ENCODE data around the gene HSPA14.
A peak's percentile ranks its signal among the peaks of the same experiment; 100 is the strongest.

HSPA14 gene

DNA sequence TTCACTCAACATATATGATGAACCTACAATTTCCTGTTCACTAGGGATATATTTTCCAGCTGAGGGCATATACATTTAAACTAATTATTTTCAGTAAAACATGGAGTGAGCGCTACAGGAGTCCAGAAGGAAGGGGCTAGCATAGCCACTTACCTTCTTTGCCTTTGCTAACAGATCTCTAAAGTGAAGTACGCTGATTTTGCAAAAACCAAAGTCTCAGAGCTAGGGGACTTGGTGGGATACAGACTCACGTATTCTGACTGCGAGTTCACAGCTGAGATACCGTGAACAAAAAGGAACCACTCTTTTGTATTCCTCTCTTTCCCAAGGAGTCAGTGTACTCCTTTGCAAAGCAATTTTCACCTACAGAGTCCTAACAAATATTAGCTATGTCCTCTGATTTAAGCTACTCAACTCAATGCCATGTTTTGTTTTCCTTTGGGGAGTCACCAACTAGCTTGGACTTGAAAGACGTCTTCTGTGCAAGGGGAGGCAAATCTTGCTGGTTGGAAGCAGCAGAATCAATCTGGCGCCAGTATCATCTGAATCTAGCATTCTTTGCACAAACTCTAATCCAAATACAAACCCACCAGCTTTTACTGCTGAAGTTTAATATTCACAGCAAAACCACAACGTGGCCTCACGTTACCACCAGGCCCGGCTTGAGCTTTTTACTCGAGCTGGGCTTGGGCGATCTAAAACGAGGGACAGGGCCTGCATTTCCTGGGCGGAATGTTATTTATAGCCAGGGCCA is 926 bp upstream of the HSPA14 start:
- H3K9ac ChIP-seq (ENCODE audit: low read length in 5 of 5), result peak overlapping the region; percentile 87 to 90 (median 89)
- H3K4me3 ChIP-seq (ENCODE audit: low read depth in 1 of 5, low read length in 5 of 5), result peak overlapping the region; percentile 78 to 98 (median 95)
- peak overlapping the region; percentile 94 for H3K27ac ChIP-seq (ENCODE audit: low read depth, low read length)
- H3K9me3 ChIP-seq (ENCODE audit: control insufficient read depth in 5 of 5, low read length in 5 of 5), result no peaks in the 10 kb centered on the region
- H3K27me3 ChIP-seq (ENCODE audit: control insufficient read depth in 5 of 5, insufficient read depth in 4 of 5, low read length in 5 of 5), result no peaks in the 10 kb centered on the region
- H3K36me3 ChIP-seq (ENCODE audit: control insufficient read depth in 5 of 5, insufficient read depth in 5 of 5, low read length in 5 of 5), result peaks cover 9 to 24% (median 11%) of the 10 kb centered on the region in 5 donors
- peaks cover 9 to 26% (median 23%) of the 10 kb centered on the region in 5 donors for H3K4me1 ChIP-seq (ENCODE audit: control insufficient read depth in 5 of 5, insufficient read depth in 5 of 5, low read length in 5 of 5)

DNA sequence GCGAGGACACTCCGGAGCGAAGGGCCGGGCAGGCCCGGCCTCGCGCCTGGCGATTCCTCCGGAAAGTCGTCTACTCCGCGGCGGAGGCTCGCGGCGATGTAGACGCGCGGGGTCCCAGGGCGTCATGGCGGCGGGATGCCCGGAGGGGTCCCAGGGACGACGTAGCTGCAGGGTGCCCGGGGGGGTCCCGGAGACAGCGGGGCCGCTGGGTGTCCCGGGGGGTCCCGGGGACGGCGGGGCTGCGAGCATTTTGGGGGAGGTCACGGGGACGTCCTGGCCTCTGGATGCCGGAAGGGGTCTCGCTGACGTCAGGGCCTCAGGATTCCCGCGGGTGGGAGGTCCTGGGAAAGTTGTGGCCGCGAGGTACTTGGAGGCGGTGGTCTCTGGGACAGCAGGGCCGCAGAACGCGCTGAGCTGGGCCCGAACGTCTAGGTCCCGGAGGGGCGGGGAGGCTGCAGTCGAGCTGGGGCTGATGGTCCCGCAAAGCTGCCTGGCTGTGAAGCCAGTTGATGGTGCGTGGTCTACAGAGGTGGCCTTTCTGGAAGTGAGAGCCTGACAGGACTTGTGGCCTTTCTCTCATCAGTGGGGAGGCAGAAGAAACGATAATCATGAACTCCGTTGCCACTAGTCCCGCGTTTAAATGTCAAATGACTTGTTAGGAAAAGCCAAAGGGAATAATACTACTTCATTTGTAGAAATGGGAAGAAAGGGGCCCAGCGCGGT is 637 bp downstream of the HSPA14 start:
- Histone ChIP-seq H3K27ac (ENCODE audit: low read depth, low read length) (peak overlapping the region; percentile 94), H3K27me3 (ENCODE audit: control insufficient read depth in 5 of 5, insufficient read depth in 4 of 5, low read length in 5 of 5) (no peaks in the 10 kb centered on the region), H3K4me3 (ENCODE audit: low read depth in 1 of 5, low read length in 5 of 5) (peak overlapping the region; percentile 79 to 98 (median 95)), H3K9ac (ENCODE audit: low read length in 5 of 5) (peak overlapping the region; percentile 87 to 99 (median 94)), H3K4me1 (ENCODE audit: control insufficient read depth in 5 of 5, insufficient read depth in 5 of 5, low read length in 5 of 5) (peaks cover 9 to 26% (median 23%) of the 10 kb centered on the region in 5 donors), H3K9me3 (ENCODE audit: control insufficient read depth in 5 of 5, low read length in 5 of 5) (no peaks in the 10 kb centered on the region), H3K36me3 (ENCODE audit: control insufficient read depth in 5 of 5, insufficient read depth in 5 of 5, low read length in 5 of 5) (peaks cover 15 to 34% (median 25%) of the 10 kb centered on the region in 5 donors)

DNA sequence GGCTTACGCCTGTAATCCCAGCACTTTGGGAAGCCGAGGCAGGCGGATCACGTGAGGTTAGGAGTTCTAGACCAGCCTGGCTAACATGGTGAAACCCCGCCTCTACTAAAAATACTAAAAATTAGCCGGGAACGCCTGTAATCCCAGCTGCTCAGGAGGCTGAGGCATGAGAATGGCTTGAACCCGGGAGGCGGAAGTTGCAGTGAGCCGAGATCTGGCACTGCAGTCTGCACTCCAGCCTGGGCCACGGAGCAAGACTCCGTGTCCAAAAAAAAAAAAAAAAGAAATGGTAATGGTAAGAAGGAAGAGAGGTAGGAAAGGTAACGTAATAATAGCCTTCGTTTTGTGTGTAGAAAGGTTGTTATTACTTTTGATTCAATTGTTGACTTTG is 1.2 kb downstream of the HSPA14 start:
- Histone ChIP-seq H3K9ac (ENCODE audit: low read length in 5 of 5) (peak overlapping the region; percentile 82 to 99 (median 94)), H3K36me3 (ENCODE audit: control insufficient read depth in 5 of 5, insufficient read depth in 5 of 5, low read length in 5 of 5) (peaks cover 21 to 39% (median 31%) of the 10 kb centered on the region in 5 donors), H3K4me1 (ENCODE audit: control insufficient read depth in 5 of 5, insufficient read depth in 5 of 5, low read length in 5 of 5) (peaks cover 9 to 26% (median 23%) of the 10 kb centered on the region in 5 donors), H3K27me3 (ENCODE audit: control insufficient read depth in 5 of 5, insufficient read depth in 4 of 5, low read length in 5 of 5) (no peaks in the 10 kb centered on the region), H3K27ac (ENCODE audit: low read depth, low read length) (peak overlapping the region; percentile 94), H3K4me3 (ENCODE audit: low read depth in 1 of 5, low read length in 5 of 5) (peak overlapping the region; percentile 79 to 98 (median 95)), H3K9me3 (ENCODE audit: control insufficient read depth in 5 of 5, low read length in 5 of 5) (no peaks in the 10 kb centered on the region)

DNA sequence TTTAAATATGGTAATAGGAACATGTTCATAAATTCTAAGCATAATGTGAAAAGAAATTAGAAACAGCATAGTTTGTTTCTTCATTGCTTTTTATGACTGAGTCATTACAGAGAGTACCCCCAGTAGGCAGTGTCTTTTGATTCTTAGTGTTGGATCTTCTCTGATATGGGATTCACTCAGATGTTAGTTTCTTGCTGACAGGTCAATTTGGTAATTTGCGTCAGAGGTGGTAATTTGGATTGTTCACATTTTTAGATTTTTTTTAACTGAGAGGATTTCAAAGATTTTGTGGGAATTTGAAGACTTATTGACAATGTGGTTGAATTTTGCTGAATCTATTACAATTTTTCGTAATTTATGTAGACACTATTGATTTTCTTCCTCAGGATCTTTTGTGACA is 2.1 kb downstream of the HSPA14 start:
- Histone ChIP-seq H3K9ac (ENCODE audit: low read length in 5 of 5) (no peak overlapping the region), H3K27ac (ENCODE audit: low read depth, low read length) (no peak overlapping the region), H3K4me3 (ENCODE audit: low read depth in 1 of 5, low read length in 5 of 5) (no peak overlapping the region), H3K36me3 (ENCODE audit: control insufficient read depth in 5 of 5, insufficient read depth in 5 of 5, low read length in 5 of 5) (peaks cover 26 to 44% (median 35%) of the 10 kb centered on the region in 5 donors), H3K9me3 (ENCODE audit: control insufficient read depth in 5 of 5, low read length in 5 of 5) (no peaks in the 10 kb centered on the region), H3K4me1 (ENCODE audit: control insufficient read depth in 5 of 5, insufficient read depth in 5 of 5, low read length in 5 of 5) (peaks cover 9 to 26% (median 23%) of the 10 kb centered on the region in 5 donors), H3K27me3 (ENCODE audit: control insufficient read depth in 5 of 5, insufficient read depth in 4 of 5, low read length in 5 of 5) (no peaks in the 10 kb centered on the region)

DNA sequence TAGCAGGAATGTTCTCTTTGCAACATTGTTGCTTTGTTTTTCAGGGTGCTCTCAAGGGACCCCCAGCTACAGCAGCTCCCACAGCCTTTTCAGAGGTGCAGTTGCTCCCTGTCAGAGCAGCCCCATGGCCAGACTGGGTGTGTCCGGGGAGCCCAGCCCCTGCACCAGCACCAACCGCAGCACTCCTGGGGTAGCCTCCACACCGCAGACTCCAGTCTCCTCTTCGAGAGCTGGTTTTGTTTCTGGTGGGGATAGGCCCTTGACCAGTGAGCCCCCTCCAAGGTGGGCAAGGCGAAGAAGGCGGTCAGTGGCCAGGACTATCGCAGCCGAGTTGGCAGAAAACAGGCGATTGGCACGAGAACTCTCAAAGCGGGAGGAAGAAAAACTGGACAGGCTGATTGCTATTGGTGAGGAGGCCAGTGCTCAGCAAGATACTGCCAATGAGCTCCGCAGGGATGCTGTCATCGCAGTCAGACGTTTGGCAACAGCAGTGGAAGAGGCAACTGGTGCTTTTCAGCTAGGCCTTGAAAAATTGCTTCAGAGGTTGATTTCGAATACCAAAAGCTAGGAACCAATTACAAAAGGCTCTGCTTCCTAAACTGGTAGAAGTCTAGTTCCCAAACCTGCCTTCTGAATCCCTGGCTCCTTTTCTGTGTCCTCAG is 5.4 kb downstream of the HSPA14 start:
- Histone ChIP-seq H3K4me1 (ENCODE audit: control insufficient read depth in 5 of 5, insufficient read depth in 5 of 5, low read length in 5 of 5) (peaks cover 0 to 13% (median 11%) of the 10 kb centered on the region in 5 donors), H3K9me3 (ENCODE audit: control insufficient read depth in 5 of 5, low read length in 5 of 5) (no peaks in the 10 kb centered on the region), H3K36me3 (ENCODE audit: control insufficient read depth in 5 of 5, insufficient read depth in 5 of 5, low read length in 5 of 5) (peaks cover 26 to 47% (median 35%) of the 10 kb centered on the region in 5 donors), H3K27me3 (ENCODE audit: control insufficient read depth in 5 of 5, insufficient read depth in 4 of 5, low read length in 5 of 5) (no peaks in the 10 kb centered on the region), H3K9ac (ENCODE audit: low read length in 5 of 5) (no peak overlapping the region), H3K27ac (ENCODE audit: low read depth, low read length) (no peak overlapping the region), H3K4me3 (ENCODE audit: low read depth in 1 of 5, low read length in 5 of 5) (no peak overlapping the region)

DNA sequence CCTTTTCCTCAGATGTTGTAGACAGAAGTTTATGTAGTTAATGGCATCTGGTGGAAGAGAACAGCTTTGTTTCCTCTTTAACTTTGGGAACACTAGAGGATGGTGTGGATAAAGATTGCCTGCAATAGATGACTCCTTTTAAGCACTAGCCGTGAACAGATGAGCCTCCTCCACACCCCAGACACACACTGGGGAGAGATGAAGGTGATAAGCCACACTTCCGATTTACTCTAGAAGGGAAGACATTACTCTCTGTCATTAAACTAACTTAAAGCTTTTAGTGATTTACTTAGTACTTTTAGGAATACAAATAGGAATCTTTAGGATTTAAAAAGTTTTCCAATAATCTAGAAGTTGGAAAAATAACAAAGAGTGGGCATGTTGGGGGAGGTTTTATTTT is 6.8 kb downstream of the HSPA14 start:
- Histone ChIP-seq H3K9me3 (ENCODE audit: control insufficient read depth in 5 of 5, low read length in 5 of 5) (no peaks in the 10 kb centered on the region), H3K36me3 (ENCODE audit: control insufficient read depth in 5 of 5, insufficient read depth in 5 of 5, low read length in 5 of 5) (peaks cover 31 to 54% (median 38%) of the 10 kb centered on the region in 5 donors), H3K27ac (ENCODE audit: low read depth, low read length) (no peak overlapping the region), H3K4me1 (ENCODE audit: control insufficient read depth in 5 of 5, insufficient read depth in 5 of 5, low read length in 5 of 5) (no peaks in the 10 kb centered on the region), H3K27me3 (ENCODE audit: control insufficient read depth in 5 of 5, insufficient read depth in 4 of 5, low read length in 5 of 5) (no peaks in the 10 kb centered on the region), H3K9ac (ENCODE audit: low read length in 5 of 5) (no peak overlapping the region), H3K4me3 (ENCODE audit: low read depth in 1 of 5, low read length in 5 of 5) (no peak overlapping the region)

DNA sequence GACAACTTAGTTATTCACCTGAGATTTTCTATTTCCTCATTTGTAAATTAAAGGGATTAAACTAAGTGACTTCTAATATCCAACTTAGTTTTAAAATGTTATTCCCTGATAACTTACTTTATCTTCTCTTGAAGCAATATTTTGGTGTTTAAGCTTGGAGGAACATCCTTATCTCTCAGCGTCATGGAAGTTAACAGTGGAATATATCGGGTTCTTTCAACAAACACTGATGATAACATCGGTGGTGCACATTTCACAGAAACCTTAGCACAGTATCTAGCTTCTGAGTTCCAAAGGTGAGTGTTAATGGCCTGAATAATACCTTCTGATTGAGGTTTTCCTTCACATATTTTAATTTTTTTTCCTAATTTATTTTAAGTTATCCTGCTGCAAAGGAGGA is 14.1 kb downstream of the HSPA14 start:
- no peaks in the 10 kb centered on the region for H3K4me1 ChIP-seq (ENCODE audit: control insufficient read depth in 5 of 5, insufficient read depth in 5 of 5, low read length in 5 of 5)
- no peak overlapping the region for H3K9ac ChIP-seq (ENCODE audit: low read length in 5 of 5)
- H3K9me3 ChIP-seq (ENCODE audit: control insufficient read depth in 5 of 5, low read length in 5 of 5), result no peaks in the 10 kb centered on the region
- peaks cover 11 to 29% (median 24%) of the 10 kb centered on the region in 5 donors for H3K36me3 ChIP-seq (ENCODE audit: control insufficient read depth in 5 of 5, insufficient read depth in 5 of 5, low read length in 5 of 5)
- no peak overlapping the region for H3K4me3 ChIP-seq (ENCODE audit: low read depth in 1 of 5, low read length in 5 of 5)
- H3K27me3 ChIP-seq (ENCODE audit: control insufficient read depth in 5 of 5, insufficient read depth in 4 of 5, low read length in 5 of 5), result no peaks in the 10 kb centered on the region
- H3K27ac ChIP-seq (ENCODE audit: low read depth, low read length), result no peak overlapping the region

DNA sequence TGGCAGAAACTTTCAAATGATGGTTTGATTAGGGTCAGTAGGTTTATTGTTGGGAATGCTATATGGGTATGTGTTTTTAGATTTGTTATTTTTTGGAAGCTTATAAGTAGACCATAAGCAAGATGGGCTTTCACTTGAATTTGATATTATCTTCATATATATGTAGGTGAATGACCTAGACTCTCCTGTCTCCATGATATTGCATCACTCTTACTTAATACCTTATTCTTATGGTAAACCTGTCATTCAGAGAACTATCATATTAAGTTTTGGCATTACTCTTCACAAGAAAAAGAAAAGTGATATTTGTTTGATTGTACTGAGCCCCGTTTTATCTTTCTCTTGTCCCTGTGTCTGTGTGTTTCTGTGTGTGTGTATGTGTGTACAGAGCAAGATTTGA is 17.3 kb downstream of the HSPA14 start:
- H3K36me3 ChIP-seq (ENCODE audit: control insufficient read depth in 5 of 5, insufficient read depth in 5 of 5, low read length in 5 of 5), result peaks cover 15 to 33% (median 24%) of the 10 kb centered on the region in 5 donors
- peaks cover 0 to 8% (median 0%) of the 10 kb centered on the region in 5 donors for H3K4me1 ChIP-seq (ENCODE audit: control insufficient read depth in 5 of 5, insufficient read depth in 5 of 5, low read length in 5 of 5)
- H3K9me3 ChIP-seq (ENCODE audit: control insufficient read depth in 5 of 5, low read length in 5 of 5), result no peaks in the 10 kb centered on the region
- H3K27me3 ChIP-seq (ENCODE audit: control insufficient read depth in 5 of 5, insufficient read depth in 4 of 5, low read length in 5 of 5), result no peaks in the 10 kb centered on the region
- no peak overlapping the region for H3K9ac ChIP-seq (ENCODE audit: low read length in 5 of 5)
- H3K4me3 ChIP-seq (ENCODE audit: low read depth in 1 of 5, low read length in 5 of 5), result no peak overlapping the region
- H3K27ac ChIP-seq (ENCODE audit: low read depth, low read length), result no peak overlapping the region

DNA sequence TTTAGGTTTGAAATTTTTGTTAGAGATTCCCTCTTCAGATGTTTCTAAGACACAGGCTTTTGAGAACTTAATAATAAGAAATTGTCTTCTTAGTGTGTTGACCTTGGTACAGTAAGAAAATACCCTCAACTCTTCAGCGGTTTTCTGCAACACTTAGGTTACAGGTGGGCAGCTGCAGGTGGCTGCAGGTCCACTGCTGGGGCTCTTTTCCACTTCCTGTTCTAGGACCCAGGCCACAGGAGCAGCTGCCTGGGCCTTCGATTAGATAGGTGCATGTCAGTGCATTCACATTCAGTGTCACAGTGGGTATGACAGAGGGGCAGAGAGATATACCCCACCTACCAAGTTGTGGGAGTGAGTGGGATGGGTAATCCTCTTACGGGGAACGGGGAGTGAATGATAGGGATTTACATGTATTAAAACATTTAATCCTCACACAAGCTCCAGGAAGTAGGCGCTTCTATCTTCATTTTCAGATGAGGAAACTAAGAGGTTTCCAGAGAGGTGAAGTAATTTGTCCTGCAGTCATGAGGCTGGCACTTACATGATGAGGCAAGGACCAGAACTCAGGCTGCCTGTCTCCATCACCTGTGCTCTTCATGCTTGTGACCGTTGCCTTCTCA is 20.3 kb downstream of the HSPA14 start:
- Histone ChIP-seq H3K36me3 (ENCODE audit: control insufficient read depth in 5 of 5, insufficient read depth in 5 of 5, low read length in 5 of 5) (peaks cover 10 to 31% (median 15%) of the 10 kb centered on the region in 5 donors), H3K9me3 (ENCODE audit: control insufficient read depth in 5 of 5, low read length in 5 of 5) (no peaks in the 10 kb centered on the region), H3K27me3 (ENCODE audit: control insufficient read depth in 5 of 5, insufficient read depth in 4 of 5, low read length in 5 of 5) (no peaks in the 10 kb centered on the region), H3K27ac (ENCODE audit: low read depth, low read length) (no peak overlapping the region), H3K4me1 (ENCODE audit: control insufficient read depth in 5 of 5, insufficient read depth in 5 of 5, low read length in 5 of 5) (peaks cover 0 to 8% (median 0%) of the 10 kb centered on the region in 5 donors), H3K9ac (ENCODE audit: low read length in 5 of 5) (no peak overlapping the region), H3K4me3 (ENCODE audit: low read depth in 1 of 5, low read length in 5 of 5) (no peak overlapping the region)

All from subcutaneous abdominal adipose tissue (tissue), 5 donors.